Caco-2 (cell line): ENCODE data around the gene TBC1D12. TPM values are rescaled to one million over a fixed set of nuclear protein-coding genes. Genes with fewer than 3 reads are reported as not detected.

ENCODE experiments used
- BruUV-seq: library from RNA; stranded (reverse); fragments of 400-500 nt; replicated peaks from 2 replicates; lab custom pipeline; 2021; lab: Mats Ljungman, UMichigan
- CTCF ChIA-PET: fragments of 300-600 bp; sonication (Branson Sonifier 250); formaldehyde crosslinking; loops from one replicate; lab custom pipeline; 2022; ENCODE audit warnings: antibody characterized with exemption; lab: Charles Lee
- POLR2A ChIA-PET: fragments of 300-600 bp; sonication (Branson Sonifier 250); formaldehyde crosslinking; loops from one replicate; lab custom pipeline; 2022; ENCODE audit warnings: antibody characterized with exemption; lab: Charles Lee
- DNase-seq, 2 experiments: peaks; one replicate each; pipeline versions ENCODE4 v3.0.0 to v3.0.0-alpha.2; 2020 to 2022
- H3K27me3 ChIP-seq: replicated peaks from 2 replicates; pipeline ENCODE4 v1.6.0; 2011; ENCODE audit warnings: low read length; ENCODE audit not compliant: control insufficient read depth, insufficient read depth
- H3K36me3 ChIP-seq: 2 replicates; pipeline ENCODE4 v1.5.1; 2011; ENCODE audit warnings: low read length; ENCODE audit not compliant: control insufficient read depth, insufficient read depth
- H3K4me1 ChIP-seq: fragments of 250-450 bp; sonication (Bioruptor Pico); 2 replicates; pipeline ENCODE4 v1.5.1; 2020; ENCODE audit warnings: mild to moderate bottlenecking
- H3K4me3 ChIP-seq: 2 replicates; pipeline ENCODE4 v1.5.1; 2011; ENCODE audit warnings: low read depth, mild to moderate bottlenecking, control low read depth, low read length
- H3K9me3 ChIP-seq: fragments of 250-450 bp; sonication (Bioruptor Pico); 2 replicates; pipeline ENCODE4 v1.5.1; 2020; ENCODE audit warnings: mild to moderate bottlenecking, moderate library complexity
- H3K27ac Mint-ChIP-seq: one replicate; pipeline ENCODE4 v1.8.0; 2022; ENCODE audit warnings: mixed read lengths; ENCODE audit not compliant: unreplicated experiment
- H3K27me3 Mint-ChIP-seq: one replicate; pipeline ENCODE4 v1.8.0; 2022; ENCODE audit warnings: mixed read lengths; ENCODE audit not compliant: insufficient read depth, unreplicated experiment
- H3K36me3 Mint-ChIP-seq: one replicate; pipeline ENCODE4 v1.8.0; 2022; ENCODE audit warnings: mild to moderate bottlenecking, mixed read lengths; ENCODE audit not compliant: insufficient read depth, unreplicated experiment
- H3K4me1 Mint-ChIP-seq: one replicate; pipeline ENCODE4 v1.8.0; 2022; ENCODE audit warnings: low read depth, mixed read lengths; ENCODE audit not compliant: unreplicated experiment
- H3K4me3 Mint-ChIP-seq: one replicate; pipeline ENCODE4 v1.8.0; 2022; ENCODE audit warnings: mild to moderate bottlenecking, moderate library complexity, mixed read lengths; ENCODE audit not compliant: unreplicated experiment
- H3K9me3 Mint-ChIP-seq: one replicate; pipeline ENCODE4 v1.8.0; 2022; ENCODE audit warnings: mixed read lengths; ENCODE audit not compliant: unreplicated experiment
- intact Hi-C: fragments of 100-400 bp; cut with micrococcal nuclease; formaldehyde crosslinking; loops from one replicate; pipeline ENCODE4 v1.10.0; 2022; ENCODE audit not compliant: unreplicated experiment
- total RNA-seq: library from RNA; stranded (reverse); gene quantifications from 2 replicates; pipeline ENCODE4 v1.2.3, GENCODE V29; 2022
- TF ChIP-seq, protein P1 (sequence below), 2 experiments: fragments of 200-600 bp in 1 of 2; IDR thresholded peaks; 1 replicate in 1 of 2; 2 replicates in 1 of 2; pipeline versions ENCODE4 v1.5.1 to v1.8.0; 2011 to 2022; ENCODE audit warnings: antibody characterized with exemption in 1 of 2, control low read depth in 1 of 2, inconsistent platforms in 1 of 2, low read depth in 1 of 2, low read length in 1 of 2, mild to moderate bottlenecking in 1 of 2, moderate library complexity in 1 of 2; ENCODE audit not compliant: insufficient read depth in 1 of 2, severe bottlenecking in 1 of 2, unreplicated experiment in 1 of 2

Gene TBC1D12
- total RNA-seq, 1 experiment from 2014 or later, result 32.1 TPM

DNA sequence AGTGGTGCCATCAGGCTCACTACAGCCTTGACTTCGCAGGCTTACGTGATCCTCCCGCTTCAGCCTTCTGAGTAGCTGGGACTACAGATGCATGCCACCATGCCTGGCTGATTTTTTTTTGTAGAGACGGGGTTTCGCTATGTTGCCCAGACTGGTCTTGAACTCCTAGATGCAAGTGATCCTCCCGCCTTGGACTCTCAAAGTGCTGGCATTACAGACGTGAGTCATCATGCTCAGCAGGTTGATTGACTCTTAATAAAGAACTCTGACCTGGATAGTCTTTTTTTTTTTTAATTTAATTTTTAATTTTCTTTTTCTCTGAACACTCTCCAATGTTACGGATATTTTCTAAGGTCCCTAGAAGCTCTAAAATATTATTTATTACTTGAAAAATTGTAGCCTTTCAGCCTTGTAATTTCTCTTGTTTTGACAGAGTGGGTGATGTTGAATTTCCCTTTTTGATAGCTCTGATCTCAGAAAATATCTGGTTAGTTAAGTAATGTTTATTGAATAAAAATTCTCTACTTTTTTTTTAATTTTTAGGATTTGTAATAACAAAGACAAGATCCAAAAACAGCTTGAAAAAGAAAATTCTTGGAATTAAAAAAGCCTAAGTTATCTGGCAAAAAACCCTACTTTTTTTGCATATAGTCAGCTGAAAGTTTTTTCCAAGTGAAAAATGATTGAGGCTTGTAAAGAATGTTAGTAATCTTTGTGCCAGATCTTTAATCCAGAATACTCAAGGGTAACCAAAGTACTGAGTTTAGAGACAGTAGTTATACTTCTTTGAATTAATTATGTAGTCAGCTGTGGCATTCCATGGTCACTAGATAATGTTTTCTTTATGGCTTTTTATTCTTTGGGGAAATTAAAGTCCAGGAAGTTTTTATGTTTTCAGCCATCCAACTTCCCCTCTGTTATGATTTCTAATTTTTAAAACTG, 26.7 kb downstream of the TBC1D12 start:
- Histone ChIP-seq H3K36me3 (no peaks in the 10 kb centered on the region), H3K27me3 (no peaks in the 10 kb centered on the region), H3K4me3 (no peak overlapping the region), H3K4me1 (no peaks in the 10 kb centered on the region), H3K9me3 (peaks cover 11% of the 10 kb centered on the region; the same call in 1 of the 2 replicates)
- Mint-ChIP-seq H3K27me3 (no peaks in the 10 kb centered on the region), H3K36me3 (peaks cover 29% of the 10 kb centered on the region), H3K4me3 (no peak overlapping the region), H3K9me3 (peaks cover 15% of the 10 kb centered on the region), H3K27ac (no peak overlapping the region), H3K4me1 (peaks cover 17% of the 10 kb centered on the region)
- intact Hi-C loops, result no loop called here
- POLR2A ChIA-PET, result no interaction called here
- no peak for DNase-seq
- no TSS peak for BruUV-seq
- TF ChIP-seq, protein P1, sequence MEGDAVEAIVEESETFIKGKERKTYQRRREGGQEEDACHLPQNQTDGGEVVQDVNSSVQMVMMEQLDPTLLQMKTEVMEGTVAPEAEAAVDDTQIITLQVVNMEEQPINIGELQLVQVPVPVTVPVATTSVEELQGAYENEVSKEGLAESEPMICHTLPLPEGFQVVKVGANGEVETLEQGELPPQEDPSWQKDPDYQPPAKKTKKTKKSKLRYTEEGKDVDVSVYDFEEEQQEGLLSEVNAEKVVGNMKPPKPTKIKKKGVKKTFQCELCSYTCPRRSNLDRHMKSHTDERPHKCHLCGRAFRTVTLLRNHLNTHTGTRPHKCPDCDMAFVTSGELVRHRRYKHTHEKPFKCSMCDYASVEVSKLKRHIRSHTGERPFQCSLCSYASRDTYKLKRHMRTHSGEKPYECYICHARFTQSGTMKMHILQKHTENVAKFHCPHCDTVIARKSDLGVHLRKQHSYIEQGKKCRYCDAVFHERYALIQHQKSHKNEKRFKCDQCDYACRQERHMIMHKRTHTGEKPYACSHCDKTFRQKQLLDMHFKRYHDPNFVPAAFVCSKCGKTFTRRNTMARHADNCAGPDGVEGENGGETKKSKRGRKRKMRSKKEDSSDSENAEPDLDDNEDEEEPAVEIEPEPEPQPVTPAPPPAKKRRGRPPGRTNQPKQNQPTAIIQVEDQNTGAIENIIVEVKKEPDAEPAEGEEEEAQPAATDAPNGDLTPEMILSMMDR (IDR thresholded peaks at IDR 0.05; ENCODE audit: insufficient read depth in 1 of 2, low read depth in 1 of 2, low read length in 1 of 2, severe bottlenecking in 1 of 2, unreplicated experiment in 1 of 2), result no peak
- CTCF ChIA-PET, result no interaction called here

DNA sequence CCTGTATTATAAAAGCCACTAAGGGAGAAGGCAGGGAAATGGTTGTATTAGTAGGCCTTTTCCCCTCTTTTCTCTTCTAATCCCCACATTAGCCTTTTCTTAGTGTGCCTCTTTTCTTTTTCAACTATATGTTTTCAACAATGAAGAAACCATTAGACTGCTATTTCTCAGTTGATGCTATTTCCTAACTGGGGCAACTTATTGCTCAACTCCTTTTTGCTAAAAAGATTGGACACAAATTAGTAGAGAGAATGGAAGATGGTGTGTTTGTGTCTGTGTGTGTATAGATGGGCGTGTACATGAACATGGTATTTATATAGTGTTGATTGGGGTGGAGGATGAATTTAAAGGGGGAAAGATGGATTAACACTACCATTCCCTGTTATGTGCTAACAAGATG, 28.4 kb downstream of the TBC1D12 start:
- no peak overlapping the region for H3K27ac Mint-ChIP-seq
- ChIA-PET POLR2A (no interaction called here), CTCF (no interaction called here)
- no peak for DNase-seq
- BruUV-seq, result no TSS peak
- peaks cover 3% of the 10 kb centered on the region for H3K9me3 Mint-ChIP-seq
- H3K4me1 Mint-ChIP-seq, result peaks cover 17% of the 10 kb centered on the region
- TF ChIP-seq, protein P1 (IDR thresholded peaks at IDR 0.05; ENCODE audit: insufficient read depth in 1 of 2, low read depth in 1 of 2, low read length in 1 of 2, severe bottlenecking in 1 of 2, unreplicated experiment in 1 of 2), result no peak
- no peak overlapping the region for H3K4me3 ChIP-seq
- no peaks in the 10 kb centered on the region for H3K27me3 ChIP-seq
- H3K36me3 Mint-ChIP-seq, result peaks cover 29% of the 10 kb centered on the region
- intact Hi-C loops, result no loop called here
- H3K27me3 Mint-ChIP-seq, result no peaks in the 10 kb centered on the region
- H3K36me3 ChIP-seq, result no peaks in the 10 kb centered on the region
- H3K9me3 ChIP-seq, result peaks cover 8% of the 10 kb centered on the region; the same call in 1 of the 2 replicates
- no peak overlapping the region for H3K4me3 Mint-ChIP-seq
- no peaks in the 10 kb centered on the region for H3K4me1 ChIP-seq

DNA sequence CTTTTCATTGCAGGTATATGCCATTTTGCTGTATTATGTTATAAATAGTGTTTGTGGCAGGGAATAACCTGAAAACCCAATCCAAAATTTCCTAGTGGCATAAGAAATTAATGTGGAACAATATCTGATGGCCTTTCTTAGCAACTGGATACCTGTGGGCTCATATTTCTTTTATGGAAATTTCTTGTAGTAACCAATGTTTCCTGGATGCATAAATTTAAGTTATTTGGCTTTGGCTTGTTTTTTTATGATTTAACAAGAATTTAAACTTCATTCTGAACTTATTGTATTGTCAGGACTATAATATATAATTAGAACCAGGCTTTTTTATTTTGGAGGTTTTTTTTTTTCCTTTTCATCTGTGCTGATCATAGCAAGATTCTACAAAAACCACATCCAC, 30.1 kb downstream of the TBC1D12 start:
- intact Hi-C loops, result no loop called here
- Mint-ChIP-seq H3K9me3 (peaks cover 15% of the 10 kb centered on the region), H3K4me3 (no peak overlapping the region), H3K27ac (no peak overlapping the region), H3K36me3 (peaks cover 30% of the 10 kb centered on the region), H3K4me1 (peaks cover 11% of the 10 kb centered on the region), H3K27me3 (no peaks in the 10 kb centered on the region)
- Histone ChIP-seq H3K36me3 (no peaks in the 10 kb centered on the region), H3K9me3 (peaks cover 6% of the 10 kb centered on the region), H3K4me3 (no peak overlapping the region), H3K27me3 (no peaks in the 10 kb centered on the region), H3K4me1 (no peaks in the 10 kb centered on the region)
- CTCF ChIA-PET, result no interaction called here
- no peak for DNase-seq
- TF ChIP-seq, protein P1 (IDR thresholded peaks at IDR 0.05; ENCODE audit: insufficient read depth in 1 of 2, low read depth in 1 of 2, low read length in 1 of 2, severe bottlenecking in 1 of 2, unreplicated experiment in 1 of 2), result no peak
- no TSS peak for BruUV-seq
- POLR2A ChIA-PET, result no interaction called here
